Measurements from ENCODE around the gene DYNC1I1.

DNA sequence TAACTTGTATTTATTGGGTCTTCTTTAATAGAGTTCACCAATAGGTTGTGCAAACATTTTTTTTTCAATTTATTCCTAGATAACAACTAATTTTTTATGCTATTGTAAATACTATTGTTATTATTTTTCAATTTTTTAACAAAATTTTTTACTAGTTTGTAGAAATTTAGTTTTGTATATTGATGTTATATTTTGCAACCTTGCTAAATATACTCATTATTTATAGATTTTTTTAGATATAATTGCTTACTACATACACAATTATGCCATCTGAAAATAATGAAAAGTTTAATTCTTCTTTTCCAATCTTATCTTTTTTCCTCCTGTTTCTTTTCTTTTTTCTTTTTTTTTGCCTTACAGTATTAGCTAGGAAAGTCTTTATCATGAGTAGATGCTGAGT is 332.6 kb downstream of the DYNC1I1 start:
- TF ChIP-seq POLR2AphosphoS5 (IDR thresholded peaks at IDR 0.05) (no peak), EP300 (IDR thresholded peaks at IDR 0.05) (no peak)
- TF ChIP-seq, protein P1, sequence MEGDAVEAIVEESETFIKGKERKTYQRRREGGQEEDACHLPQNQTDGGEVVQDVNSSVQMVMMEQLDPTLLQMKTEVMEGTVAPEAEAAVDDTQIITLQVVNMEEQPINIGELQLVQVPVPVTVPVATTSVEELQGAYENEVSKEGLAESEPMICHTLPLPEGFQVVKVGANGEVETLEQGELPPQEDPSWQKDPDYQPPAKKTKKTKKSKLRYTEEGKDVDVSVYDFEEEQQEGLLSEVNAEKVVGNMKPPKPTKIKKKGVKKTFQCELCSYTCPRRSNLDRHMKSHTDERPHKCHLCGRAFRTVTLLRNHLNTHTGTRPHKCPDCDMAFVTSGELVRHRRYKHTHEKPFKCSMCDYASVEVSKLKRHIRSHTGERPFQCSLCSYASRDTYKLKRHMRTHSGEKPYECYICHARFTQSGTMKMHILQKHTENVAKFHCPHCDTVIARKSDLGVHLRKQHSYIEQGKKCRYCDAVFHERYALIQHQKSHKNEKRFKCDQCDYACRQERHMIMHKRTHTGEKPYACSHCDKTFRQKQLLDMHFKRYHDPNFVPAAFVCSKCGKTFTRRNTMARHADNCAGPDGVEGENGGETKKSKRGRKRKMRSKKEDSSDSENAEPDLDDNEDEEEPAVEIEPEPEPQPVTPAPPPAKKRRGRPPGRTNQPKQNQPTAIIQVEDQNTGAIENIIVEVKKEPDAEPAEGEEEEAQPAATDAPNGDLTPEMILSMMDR (IDR thresholded peaks at IDR 0.05), result no peak

Measured in upper lobe of left lung (tissue), 4 donors.